HepG2 (cell line): ENCODE measurements around the gene FLVCR1.

ENCODE experiments used
- JUND ChIP-seq: sonication (generic); formaldehyde crosslinking; IDR thresholded peaks from 2 replicates; pipeline ENCODE4 v1.8.0; 2022; ENCODE audit warnings: mild to moderate bottlenecking, missing genetic modification reagents
- POLR2A ChIP-seq, 2 experiments: IDR thresholded peaks; 2 replicates each; pipeline ENCODE4 v1.6.1; 2011; ENCODE audit warnings: low read depth in 2 of 2, low read length in 2 of 2, mild to moderate bottlenecking in 1 of 2, moderate library complexity in 1 of 2; ENCODE audit not compliant: insufficient read depth in 1 of 2
- ZNF121 ChIP-seq: sonication (generic); formaldehyde crosslinking; IDR thresholded peaks from 2 replicates; pipeline ENCODE4 v1.5.0; 2020; ENCODE audit warnings: mild to moderate bottlenecking, missing genetic modification reagents
- ZZZ3 ChIP-seq: sonication (generic); formaldehyde crosslinking; IDR thresholded peaks from 2 replicates; pipeline ENCODE4 v1.4.0; 2020; ENCODE audit warnings: missing genetic modification reagents, mild to moderate bottlenecking, borderline replicate concordance
- TF ChIP-seq, protein P1 (sequence below): sonication (generic); formaldehyde crosslinking; IDR thresholded peaks from 2 replicates; pipeline ENCODE4 v1.5.0; 2020; ENCODE audit warnings: mild to moderate bottlenecking, missing genetic modification reagents, moderate library complexity
- TF ChIP-seq, protein P2 (sequence below): sonication (generic); formaldehyde crosslinking; IDR thresholded peaks from 2 replicates; pipeline ENCODE4 v1.4.0; 2020; ENCODE audit warnings: missing genetic modification reagents

DNA sequence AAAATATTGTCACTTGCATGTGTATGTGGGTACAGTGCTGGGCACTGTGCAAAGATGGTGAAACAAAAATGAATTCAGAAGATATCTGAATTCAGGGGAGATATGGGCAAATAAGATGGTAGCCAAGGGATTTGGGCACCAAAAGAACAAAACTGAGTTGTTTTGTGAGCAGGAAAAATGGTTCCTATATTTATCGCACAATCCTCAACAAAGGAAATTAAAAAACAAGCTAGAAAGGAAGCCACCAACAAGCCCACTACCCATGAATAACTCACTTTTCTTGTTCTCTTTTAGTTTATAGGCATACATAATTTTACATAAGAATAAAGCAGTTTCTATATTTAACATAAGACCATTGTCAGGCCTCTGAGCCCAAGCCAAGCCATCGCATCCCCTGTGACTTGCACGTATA is 51.6 kb downstream of the FLVCR1 start:
- TF ChIP-seq JUND (CRISPR knock-in tag): no peak
- TF ChIP-seq ZZZ3 (CRISPR knock-in tag): no peak
- TF ChIP-seq, protein P1, sequence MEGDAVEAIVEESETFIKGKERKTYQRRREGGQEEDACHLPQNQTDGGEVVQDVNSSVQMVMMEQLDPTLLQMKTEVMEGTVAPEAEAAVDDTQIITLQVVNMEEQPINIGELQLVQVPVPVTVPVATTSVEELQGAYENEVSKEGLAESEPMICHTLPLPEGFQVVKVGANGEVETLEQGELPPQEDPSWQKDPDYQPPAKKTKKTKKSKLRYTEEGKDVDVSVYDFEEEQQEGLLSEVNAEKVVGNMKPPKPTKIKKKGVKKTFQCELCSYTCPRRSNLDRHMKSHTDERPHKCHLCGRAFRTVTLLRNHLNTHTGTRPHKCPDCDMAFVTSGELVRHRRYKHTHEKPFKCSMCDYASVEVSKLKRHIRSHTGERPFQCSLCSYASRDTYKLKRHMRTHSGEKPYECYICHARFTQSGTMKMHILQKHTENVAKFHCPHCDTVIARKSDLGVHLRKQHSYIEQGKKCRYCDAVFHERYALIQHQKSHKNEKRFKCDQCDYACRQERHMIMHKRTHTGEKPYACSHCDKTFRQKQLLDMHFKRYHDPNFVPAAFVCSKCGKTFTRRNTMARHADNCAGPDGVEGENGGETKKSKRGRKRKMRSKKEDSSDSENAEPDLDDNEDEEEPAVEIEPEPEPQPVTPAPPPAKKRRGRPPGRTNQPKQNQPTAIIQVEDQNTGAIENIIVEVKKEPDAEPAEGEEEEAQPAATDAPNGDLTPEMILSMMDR (CRISPR knock-in tag): no peak
- TF ChIP-seq, protein P2, sequence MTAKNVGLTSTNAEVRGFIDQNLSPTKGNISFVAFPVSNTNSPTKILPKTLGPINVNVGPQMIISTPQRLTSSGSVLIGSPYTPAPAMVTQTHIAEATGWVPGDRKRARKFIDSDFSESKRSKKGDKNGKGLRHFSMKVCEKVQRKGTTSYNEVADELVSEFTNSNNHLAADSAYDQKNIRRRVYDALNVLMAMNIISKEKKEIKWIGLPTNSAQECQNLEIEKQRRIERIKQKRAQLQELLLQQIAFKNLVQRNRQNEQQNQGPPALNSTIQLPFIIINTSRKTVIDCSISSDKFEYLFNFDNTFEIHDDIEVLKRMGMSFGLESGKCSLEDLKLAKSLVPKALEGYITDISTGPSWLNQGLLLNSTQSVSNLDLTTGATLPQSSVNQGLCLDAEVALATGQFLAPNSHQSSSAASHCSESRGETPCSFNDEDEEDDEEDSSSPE (CRISPR knock-in tag): no peak
- TF ChIP-seq ZNF121 (CRISPR knock-in tag): no peak
- TF ChIP-seq POLR2A (IDR thresholded peaks at IDR 0.05; ENCODE audit: insufficient read depth in 1 of 2, low read depth in 2 of 2, low read length in 2 of 2): no peak
